Large intestine (tissue), 3 donors: ENCODE data around the gene CRYBG1. TPM values are rescaled to one million over a fixed set of nuclear protein-coding genes. Genes with fewer than 3 reads are reported as not detected.

Source experiments
- DNase-seq, 2 donors: peaks; one replicate each; pipeline versions ENCODE4 v3.0.0 to v3.0.0-alpha.2; 2013
- H3K27ac ChIP-seq: one replicate; pipeline ENCODE4 v1.5.1; 2013; ENCODE audit warnings: low read length
- H3K27me3 ChIP-seq: 2 replicates; pipeline ENCODE4 v1.6.1; 2013; ENCODE audit warnings: low read length; ENCODE audit not compliant: control insufficient read depth, insufficient read depth
- H3K36me3 ChIP-seq: 2 replicates; pipeline ENCODE4 v1.6.1; 2013; ENCODE audit warnings: low read length; ENCODE audit not compliant: control insufficient read depth, insufficient read depth
- H3K4me1 ChIP-seq: one replicate; pipeline ENCODE4 v1.6.1; 2013; ENCODE audit warnings: low read length; ENCODE audit not compliant: control insufficient read depth, insufficient read depth
- H3K4me3 ChIP-seq: one replicate; pipeline ENCODE4 v1.5.1; 2013; ENCODE audit warnings: low read length
- H3K9me3 ChIP-seq: one replicate; pipeline ENCODE4 v1.6.1; 2013; ENCODE audit warnings: mild to moderate bottlenecking, low read depth, low read length, moderate library complexity; ENCODE audit not compliant: control insufficient read depth
- WGBS: methylation state at CpG from one replicate; pipeline ENCODE4 v1.1.5; 2013; ENCODE audit warnings: low lambda C conversion rate; ENCODE audit not compliant: insufficient coverage; 5-methylcytosine and 5-hydroxymethylcytosine counted together
- polyA plus RNA-seq: library from polyadenylated mRNA; unstranded; fragments of 120-200 nt; gene quantifications from one replicate; pipeline ENCODE4 v1.2.1, GENCODE V29; 2013

Gene CRYBG1
- polyA plus RNA-seq, 1 donor, result 26.5 TPM

DNA sequence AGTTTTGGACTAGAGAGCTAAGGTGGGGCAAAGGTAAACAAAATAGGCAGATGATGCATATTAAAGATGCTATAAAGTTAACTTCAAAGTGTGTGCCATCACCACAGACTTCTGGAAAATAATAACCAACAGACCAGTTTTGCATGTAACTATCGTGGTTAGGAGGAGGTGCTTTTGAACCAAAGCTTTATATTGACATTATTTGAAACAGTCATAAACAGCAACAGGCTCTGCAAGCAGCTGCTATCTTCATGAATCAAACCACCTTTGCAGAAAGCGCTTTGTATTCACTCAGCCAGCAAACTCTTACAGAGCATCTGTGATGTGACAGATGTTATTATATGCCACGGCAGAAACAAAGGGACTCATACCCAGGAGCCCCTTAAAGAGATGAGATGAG, 81.9 kb downstream of the CRYBG1 start:
- no peaks in the 10 kb centered on the region for H3K27me3 ChIP-seq
- H3K9me3 ChIP-seq, result no peaks in the 10 kb centered on the region
- H3K27ac ChIP-seq, result no peak overlapping the region
- no peaks in the 10 kb centered on the region for H3K36me3 ChIP-seq
- peaks cover 4% of the 10 kb centered on the region for H3K4me1 ChIP-seq
- WGBS, result no CpG with 5 or more reads among the region's 3 CpGs
- H3K4me3 ChIP-seq, result no peak overlapping the region
- no peak for DNase-seq

DNA sequence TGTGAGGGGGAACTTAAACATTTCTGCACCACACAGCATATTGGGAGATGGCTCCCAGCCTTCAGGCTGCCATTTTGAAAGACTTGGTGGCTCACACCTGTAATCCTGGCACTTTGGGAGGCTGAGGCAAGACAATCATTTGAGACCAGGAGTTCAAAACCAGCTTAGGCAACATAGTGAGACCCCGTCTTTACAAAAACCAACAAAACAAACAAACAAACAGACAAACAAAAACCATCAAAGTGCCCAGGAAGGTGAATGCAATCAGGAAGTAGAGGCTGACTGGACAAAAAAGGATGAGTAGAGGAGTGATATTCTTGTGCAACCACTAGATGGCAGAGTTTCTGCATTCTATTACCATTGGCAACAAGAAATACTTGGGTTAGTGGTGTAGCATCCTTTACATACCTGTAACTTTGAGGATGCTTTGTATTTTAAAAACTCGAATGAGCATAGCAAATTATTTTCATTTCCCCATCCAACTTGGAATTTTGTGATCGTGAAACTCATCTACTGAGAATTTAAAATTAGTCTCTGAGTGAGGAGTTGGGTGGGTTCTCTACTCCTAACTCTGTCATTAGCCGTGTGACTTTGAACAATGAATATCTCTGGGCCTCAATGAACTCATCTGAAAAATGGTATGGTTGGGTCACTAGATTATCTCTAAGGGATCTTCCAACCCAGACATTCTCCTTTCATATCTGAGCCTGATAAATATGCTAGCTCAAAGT, 84.4 kb downstream of the CRYBG1 start:
- no peaks in the 10 kb centered on the region for H3K36me3 ChIP-seq
- no peak overlapping the region for H3K4me3 ChIP-seq
- H3K9me3 ChIP-seq, result no peaks in the 10 kb centered on the region
- peak; percentile 50 to 54 for DNase-seq
- no peaks in the 10 kb centered on the region for H3K27me3 ChIP-seq
- H3K27ac ChIP-seq, result no peak overlapping the region
- WGBS, result 0% methylated on average over 1 of the region's 4 CpGs
- peaks cover 4% of the 10 kb centered on the region for H3K4me1 ChIP-seq

DNA sequence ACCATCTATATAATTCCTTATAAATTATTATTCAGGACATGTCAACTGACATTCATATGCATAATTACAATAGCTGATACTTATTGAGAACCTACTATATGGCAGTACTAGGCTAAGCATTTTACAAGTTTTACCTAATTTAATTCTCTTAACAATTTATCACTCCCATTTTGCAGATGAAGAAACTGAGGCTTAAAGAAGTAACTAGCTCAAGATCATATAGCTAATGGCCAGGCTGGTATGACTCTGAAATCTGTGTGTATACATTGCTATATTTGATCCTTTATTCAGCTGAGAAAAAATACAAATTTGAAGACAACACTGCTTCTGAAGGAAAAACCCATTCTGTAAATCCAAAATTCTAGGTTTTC, 85.0 kb downstream of the CRYBG1 start:
- H3K4me1 ChIP-seq, result peaks cover 4% of the 10 kb centered on the region
- H3K27ac ChIP-seq, result no peak overlapping the region
- no peak overlapping the region for H3K4me3 ChIP-seq
- no peak for DNase-seq
- H3K36me3 ChIP-seq, result no peaks in the 10 kb centered on the region
- no peaks in the 10 kb centered on the region for H3K27me3 ChIP-seq
- H3K9me3 ChIP-seq, result no peaks in the 10 kb centered on the region

DNA sequence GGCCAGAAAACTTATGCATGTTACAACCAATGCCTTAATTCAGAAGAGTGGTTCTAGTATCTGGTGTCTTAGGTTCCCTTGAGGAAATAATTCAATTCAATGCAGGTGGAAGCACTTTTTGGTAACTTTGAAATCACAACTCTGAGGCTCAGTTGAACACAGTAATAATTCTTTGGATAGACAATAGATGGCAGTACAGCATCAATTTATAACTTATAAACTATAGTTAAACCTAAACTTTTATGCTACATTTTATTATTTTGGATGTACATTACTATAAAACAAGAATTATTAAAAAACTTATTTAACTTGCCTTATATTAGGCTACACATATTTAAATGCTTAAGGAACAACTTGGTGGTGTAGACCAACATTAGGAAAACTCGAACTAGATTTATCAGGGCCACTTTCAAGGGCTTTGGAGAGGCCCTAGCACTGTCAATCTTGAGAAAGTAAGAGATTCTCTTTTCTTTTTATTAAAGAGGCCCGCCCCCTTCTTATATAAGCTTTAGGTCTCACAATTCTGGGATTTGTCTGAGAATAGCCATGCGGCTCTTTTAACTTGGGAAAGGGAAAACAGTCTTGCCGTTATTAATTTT, 85.9 kb downstream of the CRYBG1 start:
- Histone ChIP-seq H3K9me3 (no peaks in the 10 kb centered on the region), H3K27me3 (no peaks in the 10 kb centered on the region), H3K36me3 (no peaks in the 10 kb centered on the region), H3K4me3 (no peak overlapping the region), H3K27ac (no peak overlapping the region), H3K4me1 (peaks cover 4% of the 10 kb centered on the region)
- DNase-seq, result peak in 1 of 2 donors; percentile 39
- no CpG with 5 or more reads among the region's 4 CpGs for WGBS

DNA sequence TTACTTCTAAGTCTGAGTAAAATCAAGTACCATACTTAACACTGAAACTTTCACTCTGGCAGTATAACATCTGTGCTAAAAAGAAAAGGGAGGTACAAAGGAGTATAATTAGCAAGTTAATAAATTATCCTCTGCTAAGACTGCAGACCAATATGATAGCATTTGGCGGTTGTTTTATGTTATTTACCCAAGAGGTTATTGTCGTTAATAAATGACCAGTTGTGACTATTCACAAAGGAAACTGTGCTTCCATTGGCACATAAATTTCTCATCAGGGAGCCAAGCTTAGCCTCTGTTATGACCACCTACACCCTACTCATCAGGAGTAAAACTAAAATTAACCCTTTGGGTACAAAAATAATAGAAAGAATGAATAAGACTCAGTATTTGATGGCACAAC, 86.5 kb downstream of the CRYBG1 start:
- WGBS, result no CpG with 5 or more reads among the region's 2 CpGs
- no peak overlapping the region for H3K27ac ChIP-seq
- no peak overlapping the region for H3K4me3 ChIP-seq
- H3K36me3 ChIP-seq, result no peaks in the 10 kb centered on the region
- peak; percentile 29 to 82 for DNase-seq
- H3K4me1 ChIP-seq, result peaks cover 4% of the 10 kb centered on the region
- H3K9me3 ChIP-seq, result no peaks in the 10 kb centered on the region
- H3K27me3 ChIP-seq, result no peaks in the 10 kb centered on the region

DNA sequence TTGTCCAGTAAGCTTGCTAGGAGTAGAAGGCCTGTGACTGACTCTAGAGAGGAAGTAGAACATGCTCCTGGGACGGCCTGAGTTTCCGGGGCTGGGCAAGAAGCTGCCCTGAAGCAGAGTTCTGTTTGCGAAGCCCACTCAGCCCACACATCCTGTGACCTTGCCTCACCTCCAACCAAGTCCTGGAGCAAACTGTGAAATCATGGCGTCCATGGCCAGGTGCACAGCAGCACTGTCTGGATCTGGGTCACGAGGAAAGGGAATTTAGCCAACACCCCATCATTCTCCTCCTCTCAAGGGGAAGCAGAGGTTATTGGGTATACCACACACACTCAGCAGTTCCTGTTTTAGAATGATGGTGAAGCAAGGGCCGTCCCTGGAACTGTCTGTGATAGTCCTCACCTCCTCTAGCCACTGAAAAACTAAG, 87.5 kb downstream of the CRYBG1 start:
- H3K4me1 ChIP-seq, result peaks cover 4% of the 10 kb centered on the region
- no peaks in the 10 kb centered on the region for H3K36me3 ChIP-seq
- no peak overlapping the region for H3K4me3 ChIP-seq
- no peak overlapping the region for H3K27ac ChIP-seq
- H3K9me3 ChIP-seq, result no peaks in the 10 kb centered on the region
- no peaks in the 10 kb centered on the region for H3K27me3 ChIP-seq
- WGBS, result no CpG with 5 or more reads among the region's 6 CpGs
- DNase-seq, result peak in 1 of 2 donors; percentile 13

DNA sequence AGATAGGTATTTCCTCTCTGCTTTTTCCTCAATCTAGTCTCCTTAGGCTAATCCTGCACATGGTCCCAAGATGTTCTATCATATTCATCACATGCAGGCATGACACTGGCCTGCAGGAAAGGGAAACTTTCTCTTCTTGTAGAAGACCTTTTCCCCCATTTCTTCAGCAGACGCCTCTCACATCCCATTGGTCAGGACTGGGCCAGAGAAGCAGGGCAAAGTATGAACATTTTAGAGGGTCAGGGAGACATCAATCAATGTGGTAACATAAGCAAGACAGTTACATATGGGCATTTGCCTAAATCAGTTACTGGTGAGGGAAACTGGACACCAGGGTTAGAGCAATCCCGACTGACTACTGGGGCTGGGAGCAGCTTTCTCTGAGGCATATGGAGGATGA, 90.1 kb downstream of the CRYBG1 start:
- Histone ChIP-seq H3K36me3 (no peaks in the 10 kb centered on the region), H3K4me3 (no peak overlapping the region), H3K27me3 (no peaks in the 10 kb centered on the region), H3K4me1 (peaks cover 4% of the 10 kb centered on the region), H3K27ac (no peak overlapping the region), H3K9me3 (no peaks in the 10 kb centered on the region)
- WGBS, result 60% methylated on average over 1 of the region's 2 CpGs
- DNase-seq, result no peak

DNA sequence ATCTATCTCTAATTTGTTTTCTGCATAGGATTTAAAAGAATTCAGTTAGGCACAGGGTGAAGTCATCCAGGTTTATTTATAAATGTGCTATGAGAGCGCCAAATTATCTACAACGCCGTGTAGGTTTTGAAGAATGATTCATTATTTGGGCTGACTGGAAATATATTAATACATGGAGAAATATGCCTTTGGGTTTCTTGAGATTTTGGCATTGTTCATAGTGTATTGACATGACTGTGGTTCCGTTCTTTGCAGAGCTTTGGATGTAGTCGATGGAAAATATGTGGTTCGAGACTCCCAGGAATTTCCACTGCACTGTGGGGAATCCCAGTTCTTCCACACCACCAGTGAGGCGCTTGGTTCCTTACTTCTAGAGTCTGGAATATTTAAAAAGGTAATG, 90.9 kb downstream of the CRYBG1 start:
- no peak overlapping the region for H3K27ac ChIP-seq
- DNase-seq, result no peak
- no peak overlapping the region for H3K4me3 ChIP-seq
- no CpG with 5 or more reads among the region's 7 CpGs for WGBS
- no peaks in the 10 kb centered on the region for H3K36me3 ChIP-seq
- peaks cover 3% of the 10 kb centered on the region for H3K4me1 ChIP-seq
- no peaks in the 10 kb centered on the region for H3K9me3 ChIP-seq
- H3K27me3 ChIP-seq, result no peaks in the 10 kb centered on the region

DNA sequence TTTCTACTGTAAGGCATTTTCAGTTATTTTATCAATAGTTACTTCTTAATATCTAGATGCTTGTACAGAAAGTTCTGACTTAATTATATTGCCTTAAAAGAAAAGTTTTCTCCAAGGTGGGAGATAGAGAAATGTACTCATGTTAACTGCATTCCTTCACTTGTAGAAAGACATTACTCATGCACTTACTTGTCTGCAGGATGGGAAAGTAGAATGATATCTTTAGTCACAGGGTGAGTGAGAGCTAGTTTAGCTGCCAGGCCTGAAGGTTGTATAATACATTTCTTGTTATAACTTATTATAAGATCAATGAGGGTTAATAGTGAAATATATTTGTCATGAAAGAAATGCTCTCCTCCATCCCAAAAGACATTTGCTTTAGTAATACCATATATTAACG, 92.1 kb downstream of the CRYBG1 start:
- no peak for DNase-seq
- H3K36me3 ChIP-seq, result no peaks in the 10 kb centered on the region

DNA sequence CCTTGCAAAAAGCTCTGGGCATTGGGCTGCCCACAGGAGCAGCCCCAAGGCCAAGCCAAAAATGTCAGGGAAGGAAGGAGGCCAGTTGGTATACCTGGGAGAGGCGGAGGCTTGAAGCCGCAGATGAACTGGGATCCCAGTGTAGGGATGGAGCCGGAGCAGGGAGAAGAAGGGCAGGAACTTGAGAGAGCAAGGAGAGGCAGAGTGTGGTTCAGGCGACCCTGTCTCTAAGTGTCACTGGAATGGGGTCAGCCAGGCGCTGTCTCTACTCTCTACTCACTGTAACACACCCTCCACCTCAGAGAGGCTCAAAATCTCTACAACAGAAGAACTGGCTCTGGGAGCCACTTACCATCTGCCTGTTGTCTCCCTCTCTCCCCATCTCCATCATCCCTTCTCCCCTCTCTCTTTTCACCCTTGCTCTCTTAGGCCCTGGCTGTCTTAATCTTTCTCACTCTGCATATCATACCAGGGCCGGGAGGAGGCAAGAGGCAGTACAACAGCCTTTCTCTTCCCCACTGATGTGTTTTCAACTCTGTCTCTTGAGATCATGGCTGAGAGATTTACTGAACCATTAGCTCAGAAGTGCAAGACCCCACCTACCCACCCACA, 93.3 kb downstream of the CRYBG1 start:
- no peak overlapping the region for H3K27ac ChIP-seq
- no peaks in the 10 kb centered on the region for H3K27me3 ChIP-seq
- WGBS, result no CpG with 5 or more reads among the region's 6 CpGs
- no peak for DNase-seq
- H3K4me3 ChIP-seq, result no peak overlapping the region
- no peaks in the 10 kb centered on the region for H3K9me3 ChIP-seq
- H3K4me1 ChIP-seq, result peaks cover 14% of the 10 kb centered on the region
- no peaks in the 10 kb centered on the region for H3K36me3 ChIP-seq

More for the DNA sequence above, 92.1 kb downstream of the CRYBG1 start:
- no peak overlapping the region for H3K27ac ChIP-seq
- no CpG with 5 or more reads among the region's 1 CpG for WGBS
- peaks cover 6% of the 10 kb centered on the region for H3K4me1 ChIP-seq
- H3K27me3 ChIP-seq, result no peaks in the 10 kb centered on the region
- no peaks in the 10 kb centered on the region for H3K9me3 ChIP-seq
- H3K4me3 ChIP-seq, result no peak overlapping the region
